HG02759 (cell line): ENCODE measurements around the gene ENTREP1.
"Not testable (repeated sequence)": the region's sequence is repeated elsewhere in the genome, so short reads cannot be mapped to it uniquely, and the experiment has no call there.

ENCODE experiments used
- ATAC-seq: cut with Tn5 transposase; IDR thresholded peaks from one replicate; pipeline ENCODE4 v1.9.1; 2021; ENCODE audit warnings: mild to moderate bottlenecking, moderate library complexity; ENCODE audit not compliant: unreplicated experiment

Gene ENTREP1

GRCh38 chr9:69324549-69325401 is at the start of gene ENTREP1:
Gene ENTREP1, plus strand, starts transcription at chr9:69325215. Its CDS starts 95 bp downstream, at chr9:69325310.
- ATAC-seq = peak; percentile 67

- no peak for ATAC-seq
Measured at GRCh38 chr9:69276775-69277174, 48.2 kb upstream of the ENTREP1 start.

- ATAC-seq = peak; percentile 52
Measured at GRCh38 chr9:69279084-69279731, 45.8 kb upstream of the ENTREP1 start.

- no peak for ATAC-seq
Measured at GRCh38 chr9:69279733-69280132, 45.3 kb upstream of the ENTREP1 start.

- ATAC-seq = no peak
Measured at GRCh38 chr9:69283003-69283402, 42.0 kb upstream of the ENTREP1 start.

- ATAC-seq = no peak
Measured at GRCh38 chr9:69292078-69292477, 32.9 kb upstream of the ENTREP1 start.

GRCh38 chr9:69293156-69293555 is 31.9 kb upstream of the ENTREP1 start:
- ATAC-seq = no peak

GRCh38 chr9:69295872-69296552 is 29.0 kb upstream of the ENTREP1 start:
- no peak for ATAC-seq

- ATAC-seq = no peak
Measured at GRCh38 chr9:69297300-69297980, 27.6 kb upstream of the ENTREP1 start.

GRCh38 chr9:69299315-69299714 is 25.7 kb upstream of the ENTREP1 start:
- ATAC-seq = no peak

- no peak for ATAC-seq
Measured at GRCh38 chr9:69299826-69300225, 25.2 kb upstream of the ENTREP1 start.

GRCh38 chr9:69303331-69303730 is 21.7 kb upstream of the ENTREP1 start:
- ATAC-seq = no peak

GRCh38 chr9:69306895-69307445 is 18.0 kb upstream of the ENTREP1 start:
- ATAC-seq = not testable (repeated sequence)

- no peak for ATAC-seq
Measured at GRCh38 chr9:69307446-69308205, 17.4 kb upstream of the ENTREP1 start.

- no peak for ATAC-seq
Measured at GRCh38 chr9:69308206-69308931, 16.6 kb upstream of the ENTREP1 start.

- ATAC-seq = no peak
Measured at GRCh38 chr9:69313175-69313574, 11.8 kb upstream of the ENTREP1 start.

- ATAC-seq = no peak
Measured at GRCh38 chr9:69314547-69314946, 10.5 kb upstream of the ENTREP1 start.

GRCh38 chr9:69317081-69317480 is 7.9 kb upstream of the ENTREP1 start:
- no peak for ATAC-seq

- peak; percentile 94 for ATAC-seq
Measured at GRCh38 chr9:69317894-69318293, 7.1 kb upstream of the ENTREP1 start.
